IMR-90 (cell line): ENCODE data around the gene PINK1. TPM values are rescaled to one million over a fixed set of nuclear protein-coding genes. Genes with fewer than 3 reads are reported as not detected.

Source experiments
- ATAC-seq: fragments of 200-7000 bp; cut with Tn5 transposase; 2 replicates; pipeline ENCODE4 v1.9.1; 2020; ENCODE audit warnings: low read depth, mild to moderate bottlenecking, moderate library complexity
- BruUV-seq: library from RNA; stranded (reverse); fragments of 400-500 nt; replicated peaks from 2 replicates; lab custom pipeline; 2021; lab: Mats Ljungman, UMichigan
- CTCF ChIA-PET: fragments of 300-600 bp; formaldehyde crosslinking; extraction: SDS; loops from one replicate; lab custom pipeline; 2021; ENCODE audit warnings: antibody characterized with exemption; lab: Yijun Ruan, JAX
- POLR2A ChIA-PET: fragments of 300-600 bp; sonication (Branson Sonifier 250); formaldehyde crosslinking; loops from one replicate; lab custom pipeline; 2022; ENCODE audit warnings: antibody characterized with exemption; ENCODE audit not compliant: unreplicated experiment; lab: Charles Lee
- DNase-seq: peaks from one replicate; pipeline ENCODE4 v3.0.0; 2013
- H2AFZ ChIP-seq: replicated peaks from 2 replicates; pipeline ENCODE3; 2013; ENCODE audit warnings: low read length, mild to moderate bottlenecking; ENCODE audit not compliant: poor library complexity
- H2AK5ac ChIP-seq: 2 replicates; pipeline ENCODE4 v1.6.1; 2013; ENCODE audit warnings: low read depth, low read length, inconsistent platforms
- H2AK9ac ChIP-seq: replicated peaks from 2 replicates; pipeline ENCODE3; 2013; ENCODE audit warnings: mild to moderate bottlenecking, low read depth, low read length, moderate library complexity; ENCODE audit not compliant: poor library complexity
- H2BK120ac ChIP-seq: 2 replicates; pipeline ENCODE4 v1.6.1; 2013; ENCODE audit warnings: low read depth, low read length, inconsistent platforms
- H2BK15ac ChIP-seq: 3 replicates; pipeline ENCODE4 v1.6.1; 2013; ENCODE audit warnings: low read depth, low read length, inconsistent platforms
- H2BK20ac ChIP-seq: 2 replicates; pipeline ENCODE4 v1.6.1; 2013; ENCODE audit warnings: low read depth, mild to moderate bottlenecking, inconsistent platforms, low read length, moderate library complexity
- H2BK5ac ChIP-seq: 2 replicates; pipeline ENCODE4 v1.6.1; 2013; ENCODE audit warnings: mild to moderate bottlenecking, low read depth, low read length, inconsistent platforms; ENCODE audit not compliant: poor library complexity, severe bottlenecking
- H3K14ac ChIP-seq: replicated peaks from 2 replicates; pipeline ENCODE4 v1.6.1; 2013; ENCODE audit warnings: low read depth, low read length, inconsistent platforms
- H3K18ac ChIP-seq: 2 replicates; pipeline ENCODE4 v1.6.1; 2013; ENCODE audit warnings: low read depth, low read length, control low read depth
- H3K23ac ChIP-seq: 2 replicates; pipeline ENCODE4 v1.6.1; 2013; ENCODE audit warnings: low read depth, low read length, inconsistent platforms
- H3K27ac ChIP-seq: 2 replicates; pipeline ENCODE4 v1.5.1; 2013; ENCODE audit warnings: mild to moderate bottlenecking, control low read depth, low read length; ENCODE audit not compliant: insufficient read depth
- H3K27me3 ChIP-seq: 2 replicates; pipeline ENCODE4 v1.6.1; 2013; ENCODE audit warnings: low read length; ENCODE audit not compliant: control insufficient read depth, insufficient read depth
- H3K36me3 ChIP-seq: 2 replicates; pipeline ENCODE4 v1.6.1; 2013; ENCODE audit warnings: low read length, mixed read lengths; ENCODE audit not compliant: control insufficient read depth, insufficient read depth
- H3K4ac ChIP-seq: 2 replicates; pipeline ENCODE4 v1.6.1; 2013; ENCODE audit warnings: low read depth, low read length, inconsistent platforms
- H3K4me1 ChIP-seq: 2 replicates; pipeline ENCODE4 v1.6.1; 2013; ENCODE audit warnings: low read length, mixed read lengths; ENCODE audit not compliant: control insufficient read depth, insufficient read depth
- H3K4me2 ChIP-seq: 2 replicates; pipeline ENCODE4 v1.6.1; 2013; ENCODE audit warnings: low read depth, mild to moderate bottlenecking, control low read depth, low read length, moderate library complexity
- H3K4me3 ChIP-seq: 2 replicates; pipeline ENCODE4 v1.5.1; 2013; ENCODE audit warnings: low read depth, mild to moderate bottlenecking, control low read depth, low read length, moderate library complexity; ENCODE audit not compliant: insufficient read depth
- H3K56ac ChIP-seq: 2 replicates; pipeline ENCODE4 v1.6.1; 2013; ENCODE audit warnings: low read length, inconsistent platforms; ENCODE audit not compliant: insufficient read depth; ENCODE audit errors: extremely low read depth
- H3K79me1 ChIP-seq, 2 experiments: 2 replicates each; pipeline ENCODE4 v1.6.1; 2013; ENCODE audit warnings: low read length in 2 of 2, inconsistent platforms in 1 of 2, low read depth in 1 of 2
- H3K9ac ChIP-seq: 2 replicates; pipeline ENCODE4 v1.6.1; 2013; ENCODE audit warnings: low read depth, low read length, control low read depth
- H3K9me1 ChIP-seq: 2 replicates; pipeline ENCODE4 v1.6.1; 2013; ENCODE audit warnings: low read length, inconsistent platforms; ENCODE audit not compliant: insufficient read depth
- H3K9me3 ChIP-seq: 2 replicates; pipeline ENCODE4 v1.6.1; 2013; ENCODE audit warnings: low read length; ENCODE audit not compliant: control insufficient read depth, insufficient read depth
- H4K20me1 ChIP-seq: 2 replicates; pipeline ENCODE4 v1.6.1; 2013; ENCODE audit warnings: low read length, inconsistent platforms; ENCODE audit not compliant: insufficient read depth
- H4K5ac ChIP-seq: 2 replicates; pipeline ENCODE4 v1.6.1; 2013; ENCODE audit warnings: mild to moderate bottlenecking, low read depth, low read length, control low read depth
- H4K8ac ChIP-seq, 2 experiments: 2 replicates each; pipeline ENCODE4 v1.6.1; 2013; ENCODE audit warnings: low read depth in 2 of 2, low read length in 2 of 2, control low read depth in 1 of 2, inconsistent platforms in 1 of 2
- H4K91ac ChIP-seq: 2 replicates; pipeline ENCODE4 v1.6.1; 2013; ENCODE audit warnings: low read depth, low read length, inconsistent platforms; ENCODE audit not compliant: insufficient read depth
- BHLHE40 ChIP-seq: fragments of 150-350 bp; IDR thresholded peaks from 2 replicates; pipeline ENCODE4 v1.6.1; 2016; ENCODE audit warnings: mild to moderate bottlenecking, low read depth, low read length
- CHD1 ChIP-seq: IDR thresholded peaks from 2 replicates; pipeline ENCODE4 v1.6.1; 2012; ENCODE audit warnings: low read depth, low read length, improper control_type of control experiment
- ELK1 ChIP-seq: fragments of 150-350 bp; IDR thresholded peaks from 2 replicates; pipeline ENCODE4 v1.6.1; 2016; ENCODE audit warnings: low read depth, mild to moderate bottlenecking, low read length, moderate library complexity, borderline replicate concordance
- FOS ChIP-seq: fragments of 150-350 bp; IDR thresholded peaks from 2 replicates; pipeline ENCODE4 v1.6.1; 2016; ENCODE audit warnings: low read depth, low read length
- MAFK ChIP-seq: IDR thresholded peaks from 2 replicates; pipeline ENCODE4 v1.6.1; 2012; ENCODE audit warnings: low read depth, low read length, improper control_type of control experiment
- MXI1 ChIP-seq: IDR thresholded peaks from 2 replicates; pipeline ENCODE4 v1.6.1; 2012; ENCODE audit warnings: low read depth, mild to moderate bottlenecking, low read length, moderate library complexity, borderline replicate concordance
- NFE2L2 ChIP-seq: fragments of 150-350 bp; IDR thresholded peaks from 2 replicates; pipeline ENCODE4 v1.6.1; 2016; ENCODE audit warnings: low read depth, mild to moderate bottlenecking, low read length
- POLR2A ChIP-seq: IDR thresholded peaks from 2 replicates; pipeline ENCODE4 v1.6.1; 2012; ENCODE audit warnings: mild to moderate bottlenecking, low read depth, low read length
- RCOR1 ChIP-seq: IDR thresholded peaks from 2 replicates; pipeline ENCODE4 v1.6.1; 2012; ENCODE audit warnings: mild to moderate bottlenecking, low read length, improper control_type of control experiment; ENCODE audit not compliant: insufficient replicate concordance
- USF2 ChIP-seq: fragments of 150-350 bp; IDR thresholded peaks from 2 replicates; pipeline ENCODE4 v1.6.1; 2017; ENCODE audit warnings: mild to moderate bottlenecking, antibody characterized with exemption, low read length, low read depth
- WGBS, 2 experiments: methylation state at CpG; one replicate each; pipeline versions ENCODE4 v1.1.5 to v1.1.7; 2013; ENCODE audit warnings: missing lambda C conversion rate in 2 of 2; ENCODE audit not compliant: insufficient read length in 1 of 2; ENCODE audit errors: extremely low coverage in 2 of 2; 5-methylcytosine and 5-hydroxymethylcytosine counted together
- dilution Hi-C: fragments of 300-500 bp; cut with HindIII; formaldehyde crosslinking; loops from one replicate; pipeline ENCODE4 v1.14.3; 2018; ENCODE audit warnings: low sequenced_read_pairs; ENCODE audit not compliant: unreplicated experiment
- in situ Hi-C: fragments of 300-500 bp; cut with MboI; formaldehyde crosslinking; loops from 3 replicates; pipeline ENCODE4 v1.14.3; 2019; ENCODE audit warnings: low sequenced_read_pairs, inconsistent platforms, mixed read lengths
- intact Hi-C: fragments of 100-400 bp; cut with micrococcal nuclease; formaldehyde crosslinking; loops from 2 replicates; pipeline ENCODE4 v1.10.0; 2022
- polyA plus RNA-seq, 3 experiments: library from polyadenylated mRNA; depleted of rRNA; stranded (reverse); fragments of >200 nt; gene quantifications; 2 replicates each; pipeline ENCODE4 v1.2.3, GENCODE V29; 2012; ENCODE audit warnings: low replicate concordance in 1 of 3
- total RNA-seq: library from RNA; depleted of rRNA; stranded (reverse); fragments of >200 nt; gene quantifications from 2 replicates; pipeline ENCODE4 v1.2.3, GENCODE V29; 2012

The PINK1 gene
- total and polyA plus RNA-seq, 2 of the 4 experiments (the other 2 are of a cell fraction), result 52.9 to 55.2 TPM

GRCh38 chr1:20625176-20626097, 7.8 kb upstream of the PINK1 start:
- no peak overlapping the region for H3K27ac ChIP-seq
- H3K18ac ChIP-seq, result no peak overlapping the region
- in situ Hi-C loops, result loop anchor here (25.0 kb wide), 1 partner anchor 413 kb away; no protein-coding TSS in a partner anchor
- ATAC-seq (no peak), DNase-seq (no peak)
- H2BK15ac ChIP-seq, result no peak overlapping the region
- H3K9me1 ChIP-seq, result no peaks in the 10 kb centered on the region
- no peak overlapping the region for H3K4me3 ChIP-seq
- no TSS peak for BruUV-seq
- no peak overlapping the region for H3K4me2 ChIP-seq
- peaks cover 4% of the 10 kb centered on the region for H3K27me3 ChIP-seq
- 0 out of 2 replicates have a peak, but pooled peaks cover 2% of the 10 kb centered on the region for H3K9me3 ChIP-seq
- no peak overlapping the region for H3K56ac ChIP-seq
- H3K23ac ChIP-seq, result no peak overlapping the region
- H2AK5ac ChIP-seq, result no peak overlapping the region
- TF ChIP-seq USF2, result no peak
- no peak for TF ChIP-seq CHD1
- no peak for TF ChIP-seq POLR2A
- no peak for TF ChIP-seq MAFK
- no peak for TF ChIP-seq BHLHE40
- no peak for TF ChIP-seq NFE2L2
- no peak for TF ChIP-seq FOS
- TF ChIP-seq RCOR1, result no peak
- no peak for TF ChIP-seq ELK1
- no peak for TF ChIP-seq MXI1
- no CpG with 5 or more reads among the region's 3 CpGs for WGBS, 2 experiments
- no peaks in the 10 kb centered on the region for H3K4me1 ChIP-seq
- no peak overlapping the region for H3K14ac ChIP-seq
- no peak overlapping the region for H4K91ac ChIP-seq
- intact Hi-C loops, result no loop called here
- ChIA-PET POLR2A (no interaction called here), CTCF (no interaction called here)
- no peak overlapping the region for H3K9ac ChIP-seq
- no peak overlapping the region for H4K5ac ChIP-seq
- H4K8ac ChIP-seq, result no peak overlapping the region
- no peaks in the 10 kb centered on the region for H3K36me3 ChIP-seq
- no peaks in the 10 kb centered on the region for H4K20me1 ChIP-seq
- H2AFZ ChIP-seq, result no peak overlapping the region
- H2BK5ac ChIP-seq, result no peak overlapping the region
- H2BK120ac ChIP-seq, result no peak overlapping the region
- no peak overlapping the region for H2BK20ac ChIP-seq
- no peak overlapping the region for H3K4ac ChIP-seq
- dilution Hi-C loops, result no loop called here
- no peak overlapping the region for H2AK9ac ChIP-seq
- no peaks in the 10 kb centered on the region for H3K79me1 ChIP-seq
